Transverse colon (tissue), 4 donors: ENCODE results near the gene GNAS. TPM values are rescaled to one million over a fixed set of nuclear protein-coding genes. Genes with fewer than 3 reads are reported as not detected.

ENCODE experiments used
- DNase-seq: peaks from one replicate; pipeline ENCODE4 v3.0.0-alpha.2; 2019
- H3K27ac ChIP-seq, 4 donors: fragments of 200-600 bp; sonication (generic); 2 replicates each; pipeline ENCODE4 v1.5.1; 2016 to 2018; ENCODE audit warnings: inconsistent platforms in 4 of 4
- H3K27me3 ChIP-seq: fragments of 200-600 bp; sonication (generic); 2 replicates; pipeline ENCODE4 v1.5.1; 2017; ENCODE audit warnings: inconsistent platforms
- H3K36me3 ChIP-seq, 4 donors: fragments of 200-600 bp; sonication (generic); 2 replicates each; pipeline ENCODE4 v1.5.1; 2017 to 2019; ENCODE audit warnings: inconsistent platforms in 4 of 4
- H3K4me1 ChIP-seq, 4 donors: fragments of 200-600 bp; sonication (generic); 2 replicates each; pipeline ENCODE4 v1.5.1; 2017 to 2020; ENCODE audit warnings: inconsistent platforms in 4 of 4
- H3K4me3 ChIP-seq, 4 donors: fragments of 200-600 bp; sonication (generic); 1 replicate in 1 of 4; 2 replicates in 3 of 4; pipeline versions ENCODE4 v1.5.1 to v1.6.1; 2017 to 2019; ENCODE audit warnings: inconsistent platforms in 4 of 4
- H3K9me3 ChIP-seq, 2 donors: fragments of 200-600 bp; sonication (generic); 2 replicates each; pipeline ENCODE4 v1.5.1; 2017 to 2019; ENCODE audit warnings: inconsistent platforms in 2 of 2
- EP300 ChIP-seq: sonication (generic); formaldehyde crosslinking; IDR thresholded peaks from one replicate; pipeline ENCODE4 v1.6.1; 2017; ENCODE audit warnings: antibody characterized with exemption, low read depth
- POLR2A ChIP-seq: fragments of 450-650 bp; IDR thresholded peaks from one replicate; pipeline ENCODE4 v1.6.1; 2016; ENCODE audit warnings: antibody characterized with exemption, mild to moderate bottlenecking, moderate library complexity
- POLR2AphosphoS5 ChIP-seq, 3 donors: sonication (generic); formaldehyde crosslinking; IDR thresholded peaks; one replicate each; pipeline ENCODE4 v1.6.1; 2016; ENCODE audit warnings: antibody characterized with exemption in 3 of 3
- WGBS, 2 donors: methylation state at CpG; one replicate each; pipeline ENCODE4 v1.1.5; 2018; ENCODE audit warnings: low coverage in 1 of 2; 5-methylcytosine and 5-hydroxymethylcytosine counted together
- in situ Hi-C, 4 donors: fragments of 200-750 bp; cut with MboI; loops; one replicate each; pipeline versions ENCODE4 v1.15.0 to v1.15.1; 2017; ENCODE audit warnings: low sequenced_read_pairs in 3 of 4, low pct_ligation_motif_present in 1 of 4, low pct_unique_long_range_greater_than_20kb in 1 of 4
- intact Hi-C: fragments of 100-400 bp; cut with DNase I; formaldehyde crosslinking; loops from one replicate; pipeline ENCODE4 v1.15.1; 2023; ENCODE audit warnings: low total_unique reads
- total RNA-seq, 4 donors: library from RNA; depleted of rRNA; stranded (reverse); fragments of >200 nt; gene quantifications; one replicate each; pipeline ENCODE4 v1.1.0, GENCODE V29; 2016
- TF ChIP-seq, protein P1 (sequence below), 5 experiments: fragments of 200-600 bp in 3 of 5; fragments of 450-650 bp in 2 of 5; sonication (generic) in 3 of 5; IDR thresholded peaks; 1 replicate in 2 of 5; 2 replicates in 3 of 5; pipeline ENCODE4 v1.5.1; 2016 to 2017; ENCODE audit warnings: antibody characterized with exemption in 5 of 5, inconsistent platforms in 3 of 5, mild to moderate bottlenecking in 2 of 5, moderate library complexity in 1 of 5

GNAS gene
- total RNA-seq, 4 donors from 2014 or later, result 501 to 716 (median 535) TPM

DNA sequence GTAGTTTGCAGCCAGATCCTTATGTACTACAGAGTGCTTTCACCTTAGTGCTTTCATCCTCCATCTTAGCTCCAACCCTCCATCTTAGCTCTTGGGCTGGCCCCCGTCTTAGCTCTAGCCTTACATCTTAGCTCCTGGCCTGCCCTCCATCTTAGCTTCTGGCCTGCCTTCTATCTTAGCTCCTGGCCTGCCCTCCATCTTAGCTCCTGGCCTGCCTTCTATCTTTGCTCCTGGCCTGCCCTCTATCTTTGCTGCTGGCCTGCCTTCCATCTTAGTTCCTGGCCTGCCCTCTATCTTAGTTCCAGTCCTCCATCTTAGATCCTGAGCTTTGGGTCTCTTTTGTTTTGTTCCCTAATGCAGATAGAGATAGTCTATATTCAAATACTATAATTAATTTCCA lies 22.0 kb downstream of the GNAS start:
- Histone ChIP-seq H3K27me3 (no peaks in the 10 kb centered on the region), H3K4me1 (peaks cover 0 to 8% (median 0%) of the 10 kb centered on the region in 4 donors), H3K27ac (no peak overlapping the region), H3K9me3 (no peaks in the 10 kb centered on the region), H3K36me3 (no peaks in the 10 kb centered on the region), H3K4me3 (no peak overlapping the region)
- no peak for DNase-seq
- in situ Hi-C loops, result loop anchor here (5.0 to 25.0 kb wide), 12 partner anchors 60 to 637 kb away; partner anchors contain the start of genes ANKRD60 (in 1 of the 4) and STX16 (in 1 of the 4)
- TF ChIP-seq POLR2AphosphoS5 (IDR thresholded peaks at IDR 0.05) (no peak), EP300 (no peak), POLR2A (no peak)
- TF ChIP-seq, protein P1, sequence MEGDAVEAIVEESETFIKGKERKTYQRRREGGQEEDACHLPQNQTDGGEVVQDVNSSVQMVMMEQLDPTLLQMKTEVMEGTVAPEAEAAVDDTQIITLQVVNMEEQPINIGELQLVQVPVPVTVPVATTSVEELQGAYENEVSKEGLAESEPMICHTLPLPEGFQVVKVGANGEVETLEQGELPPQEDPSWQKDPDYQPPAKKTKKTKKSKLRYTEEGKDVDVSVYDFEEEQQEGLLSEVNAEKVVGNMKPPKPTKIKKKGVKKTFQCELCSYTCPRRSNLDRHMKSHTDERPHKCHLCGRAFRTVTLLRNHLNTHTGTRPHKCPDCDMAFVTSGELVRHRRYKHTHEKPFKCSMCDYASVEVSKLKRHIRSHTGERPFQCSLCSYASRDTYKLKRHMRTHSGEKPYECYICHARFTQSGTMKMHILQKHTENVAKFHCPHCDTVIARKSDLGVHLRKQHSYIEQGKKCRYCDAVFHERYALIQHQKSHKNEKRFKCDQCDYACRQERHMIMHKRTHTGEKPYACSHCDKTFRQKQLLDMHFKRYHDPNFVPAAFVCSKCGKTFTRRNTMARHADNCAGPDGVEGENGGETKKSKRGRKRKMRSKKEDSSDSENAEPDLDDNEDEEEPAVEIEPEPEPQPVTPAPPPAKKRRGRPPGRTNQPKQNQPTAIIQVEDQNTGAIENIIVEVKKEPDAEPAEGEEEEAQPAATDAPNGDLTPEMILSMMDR (IDR thresholded peaks at IDR 0.05), result no peak
- intact Hi-C loops, result loop anchor here (5.0 kb wide), 2 partner anchors 333 to 348 kb away; no protein-coding TSS in a partner anchor
- 93 to 100% methylated on average over 1 of the region's 1 CpG for WGBS, 2 donors

DNA sequence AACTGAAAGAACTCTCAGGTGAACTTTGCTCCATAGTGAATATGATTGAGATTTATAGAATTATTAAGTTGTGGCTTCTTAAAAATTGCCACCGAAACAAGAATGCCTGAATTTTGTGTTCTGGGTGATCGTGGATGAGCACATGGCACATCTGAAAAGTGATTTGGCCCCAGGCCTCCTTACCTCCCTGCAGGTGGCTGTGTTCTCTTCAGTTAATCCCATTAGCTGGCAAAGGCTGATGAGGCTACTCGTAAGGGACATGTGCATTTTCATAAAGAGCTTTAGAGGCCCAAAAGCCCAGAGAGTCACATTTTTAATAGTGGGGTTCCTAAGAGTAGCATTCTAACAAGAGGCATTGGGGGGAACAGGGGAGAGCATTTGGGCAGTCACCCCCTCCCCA lies 22.6 kb downstream of the GNAS start:
- DNase-seq, result no peak
- Histone ChIP-seq H3K27ac (no peak overlapping the region), H3K27me3 (no peaks in the 10 kb centered on the region), H3K4me1 (peaks cover 0 to 7% (median 0%) of the 10 kb centered on the region in 4 donors), H3K9me3 (no peaks in the 10 kb centered on the region), H3K4me3 (no peak overlapping the region), H3K36me3 (no peaks in the 10 kb centered on the region)
- intact Hi-C loops (no loop called here), in situ Hi-C loops (loop anchor here (10.0 kb wide), 5 partner anchors 60 to 350 kb away; no protein-coding TSS in a partner anchor)
- WGBS, 2 donors, result 90 to 93% methylated on average over 3 of the region's 3 CpGs
- TF ChIP-seq EP300, result no peak
- TF ChIP-seq, protein P1 (IDR thresholded peaks at IDR 0.05), result no peak
- TF ChIP-seq POLR2A, result no peak
- no peak for TF ChIP-seq POLR2AphosphoS5 (IDR thresholded peaks at IDR 0.05)

DNA sequence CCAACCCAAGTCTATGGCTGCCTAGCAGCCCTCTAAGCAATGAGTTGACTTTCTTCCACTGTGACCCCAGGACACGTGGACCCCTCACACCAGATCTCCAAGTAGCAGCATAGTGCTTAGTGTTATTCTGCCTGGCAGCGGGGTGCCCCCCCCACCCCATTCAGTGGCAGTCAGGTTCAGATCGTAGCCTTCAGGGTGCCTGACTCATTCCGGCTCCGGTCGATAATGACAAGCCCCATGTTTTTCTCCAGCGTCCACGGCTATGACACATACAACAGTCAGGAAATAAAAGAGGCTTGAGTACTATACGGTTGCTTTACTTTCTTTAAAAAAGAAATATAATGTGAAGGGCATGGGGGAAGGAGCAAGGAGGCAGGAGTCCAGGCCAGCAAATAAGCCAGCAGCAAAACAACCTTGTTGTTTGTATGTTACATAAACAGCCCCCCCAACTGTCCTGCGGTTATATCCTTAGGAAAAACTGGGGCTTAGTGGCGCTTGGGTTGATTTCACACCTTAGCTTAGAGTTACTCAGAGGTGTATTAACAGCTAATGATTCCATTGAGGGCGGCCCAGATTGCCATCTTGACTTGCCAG lies 23.1 kb downstream of the GNAS start:
- Histone ChIP-seq H3K27ac (no peak overlapping the region), H3K4me1 (peaks cover 0 to 2% (median 0%) of the 10 kb centered on the region in 4 donors), H3K9me3 (no peaks in the 10 kb centered on the region), H3K27me3 (no peaks in the 10 kb centered on the region), H3K4me3 (no peak overlapping the region), H3K36me3 (no peaks in the 10 kb centered on the region)
- DNase-seq, result no peak
- 90 to 91% methylated on average over 5 to 12 of the region's 12 CpGs for WGBS, 2 donors
- in situ Hi-C loops (loop anchor here (10.0 kb wide), 5 partner anchors 59 to 349 kb away; no protein-coding TSS in a partner anchor), intact Hi-C loops (no loop called here)
- no peak for TF ChIP-seq EP300
- no peak for TF ChIP-seq POLR2A
- no peak for TF ChIP-seq POLR2AphosphoS5 (IDR thresholded peaks at IDR 0.05)
- TF ChIP-seq, protein P1 (IDR thresholded peaks at IDR 0.05), result no peak

DNA sequence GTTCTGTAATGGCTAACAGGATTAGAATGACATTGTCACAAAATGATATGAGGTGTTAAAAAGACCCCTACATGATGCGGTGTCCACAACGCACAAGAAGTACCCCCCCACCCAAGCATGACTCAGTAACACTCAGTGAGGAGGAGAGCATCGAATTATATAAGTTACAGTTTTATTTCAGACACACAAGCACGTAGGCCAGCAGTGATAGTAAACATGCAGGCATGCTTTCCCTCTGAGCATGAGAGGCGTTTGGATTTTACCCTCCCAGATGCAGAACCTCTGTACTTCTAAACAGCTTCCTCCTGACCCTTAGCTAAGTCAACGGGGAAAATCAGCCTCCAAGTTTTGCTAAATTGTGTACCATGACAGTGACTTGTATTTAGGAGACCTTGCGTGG lies 23.9 kb downstream of the GNAS start:
- no peaks in the 10 kb centered on the region for H3K9me3 ChIP-seq
- no peak for TF ChIP-seq POLR2A
- no peak for TF ChIP-seq EP300
- TF ChIP-seq, protein P1 (IDR thresholded peaks at IDR 0.05), result no peak
- TF ChIP-seq POLR2AphosphoS5 (IDR thresholded peaks at IDR 0.05), result no peak
- no peaks in the 10 kb centered on the region for H3K4me1 ChIP-seq
- 70 to 85% methylated on average over 4 to 7 of the region's 7 CpGs for WGBS, 2 donors
- no peak overlapping the region for H3K4me3 ChIP-seq
- in situ Hi-C loops, result loop anchor here (10.0 kb wide), 5 partner anchors 58 to 348 kb away; no protein-coding TSS in a partner anchor
- no peaks in the 10 kb centered on the region for H3K36me3 ChIP-seq
- DNase-seq, result no peak
- H3K27ac ChIP-seq, result no peak overlapping the region
- intact Hi-C loops, result no loop called here
- no peaks in the 10 kb centered on the region for H3K27me3 ChIP-seq
